ENCODE results near the gene PEG3.

PEG3 gene

DNA sequence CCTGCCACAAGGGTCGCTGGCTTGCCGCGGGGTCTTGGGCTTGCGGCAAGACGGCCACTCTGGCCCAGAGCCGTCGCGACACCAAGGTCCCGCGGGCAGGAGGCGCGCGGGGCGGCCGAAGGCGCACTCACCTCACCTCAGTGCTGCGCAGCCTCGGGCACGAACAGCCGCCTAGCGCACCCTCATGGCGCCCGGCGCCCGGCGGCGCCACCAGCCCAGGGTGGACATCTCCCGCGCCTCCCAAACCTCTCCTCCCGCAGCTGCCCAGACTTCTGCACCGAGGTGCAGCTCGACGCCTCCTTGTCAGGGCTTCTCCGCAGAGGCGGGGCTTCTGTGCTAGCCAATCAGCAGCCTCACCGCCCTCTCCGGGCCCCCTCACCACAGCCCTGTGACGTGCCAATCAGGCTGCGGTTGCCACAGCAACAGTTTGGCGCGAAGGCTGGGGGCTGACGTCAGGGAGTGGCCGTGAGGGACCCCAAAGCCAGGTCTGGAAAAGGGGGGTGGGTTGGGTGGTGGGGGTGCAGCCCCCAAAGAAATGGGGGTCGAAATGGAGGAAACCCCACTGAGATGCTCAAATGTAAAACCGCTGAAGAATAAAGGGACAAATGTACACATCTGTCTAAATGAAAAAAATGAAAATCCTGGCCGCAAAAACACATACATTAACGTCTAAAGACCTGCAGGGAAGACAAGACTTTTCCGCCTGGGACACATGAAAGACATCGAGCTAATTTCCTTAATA is at the start of gene PEG3, which contains the start of gene ZIM2:
PEG3 (minus strand) TSS at position 276 of the 742 bp plus-strand sequence. CDS start 16,071 bp downstream, outside the sequence.
ZIM2 (minus strand) TSS at position 276 of the 742 bp plus-strand sequence. CDS start 16,449 bp downstream, outside the sequence.
- Mint-ChIP-seq H3K27me3 (ENCODE audit: low read depth) (no peaks in the 10 kb centered on the region), H3K4me3 (no peak within 1 kb of the TSS), H3K9me3 (peaks cover 37% of the 10 kb centered on the region), H3K36me3 (ENCODE audit: low read depth) (peaks cover 2% of the 10 kb centered on the region), H3K27ac (no peak within 1 kb of the TSS), H3K4me1 (no peaks in the 10 kb centered on the region)
- TF ChIP-seq CTCF (IDR thresholded peaks at IDR 0.05; ENCODE audit: unreplicated experiment in 3 of 3): no peak

GRCh38 chr19:56885173-56885985 is 44.9 kb upstream of the PEG3 start:
- Mint-ChIP-seq H3K4me1 (no peaks in the 10 kb centered on the region), H3K36me3 (ENCODE audit: low read depth) (peaks cover 4% of the 10 kb centered on the region), H3K9me3 (peaks cover 65% of the 10 kb centered on the region), H3K27ac (no peak overlapping the region), H3K27me3 (ENCODE audit: low read depth) (peaks cover 10% of the 10 kb centered on the region), H3K4me3 (no peak overlapping the region)
- no peak for TF ChIP-seq CTCF (IDR thresholded peaks at IDR 0.05; ENCODE audit: unreplicated experiment in 3 of 3)

DNA sequence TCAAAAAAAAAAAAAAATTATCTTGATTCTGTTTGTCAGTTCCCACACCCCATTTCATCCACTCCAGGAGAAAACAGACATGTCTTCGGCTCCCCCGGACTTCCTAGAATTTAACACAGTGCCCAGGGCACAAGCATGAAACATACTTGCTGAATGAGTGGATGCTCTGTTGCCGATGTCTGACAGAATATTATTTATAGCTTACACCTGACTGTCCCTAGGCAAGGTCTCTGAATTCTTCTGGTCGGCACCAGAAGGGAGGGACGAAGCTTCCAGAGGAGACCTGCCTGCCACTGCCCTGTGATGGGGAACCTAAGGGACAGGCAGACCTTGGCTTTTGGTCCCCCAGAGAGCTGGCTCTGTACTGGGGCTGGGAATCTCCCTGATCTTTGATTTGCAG is 43.9 kb upstream of the PEG3 start:
- H3K4me1 Mint-ChIP-seq: no peaks in the 10 kb centered on the region
- H3K36me3 Mint-ChIP-seq (ENCODE audit: low read depth): peaks cover 8% of the 10 kb centered on the region
- peaks cover 4% of the 10 kb centered on the region for H3K27me3 Mint-ChIP-seq (ENCODE audit: low read depth)
- H3K4me3 Mint-ChIP-seq: no peak overlapping the region
- no peak for TF ChIP-seq CTCF (IDR thresholded peaks at IDR 0.05; ENCODE audit: unreplicated experiment in 3 of 3)
- H3K9me3 Mint-ChIP-seq: peaks cover 64% of the 10 kb centered on the region
- H3K27ac Mint-ChIP-seq: no peak overlapping the region

DNA sequence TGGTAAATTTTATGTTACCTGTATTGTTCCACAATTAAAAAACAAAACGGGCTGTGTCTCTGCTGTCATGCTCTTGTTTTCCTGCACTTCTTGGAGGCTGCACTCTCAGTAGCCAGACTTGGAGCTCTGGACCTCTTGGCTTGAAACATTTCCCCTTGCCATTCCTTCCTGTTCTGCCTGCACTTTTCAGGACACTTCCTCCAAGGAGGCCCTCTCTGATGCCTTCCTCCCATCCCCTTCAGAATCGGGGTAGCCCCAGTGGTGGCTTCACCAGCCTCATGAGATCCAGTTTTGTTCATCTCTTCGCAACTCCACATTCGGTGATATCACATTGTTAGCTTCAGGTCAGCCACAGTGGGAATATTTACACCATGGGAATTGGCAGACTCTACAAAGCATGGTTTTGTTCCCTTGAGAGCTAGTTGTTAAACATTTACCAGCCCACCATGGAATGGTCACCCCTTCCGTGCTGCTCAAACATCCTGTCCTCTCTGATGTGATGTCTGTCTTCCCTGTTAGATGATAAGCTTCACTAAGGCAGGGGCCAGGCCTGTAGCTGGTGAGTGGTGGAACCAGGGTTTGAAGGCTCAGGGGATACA is 40.2 kb upstream of the PEG3 start:
- H3K27ac Mint-ChIP-seq: no peak overlapping the region

More for the DNA sequence above, 40.2 kb upstream of the PEG3 start:
- Mint-ChIP-seq H3K4me1 (no peaks in the 10 kb centered on the region), H3K36me3 (ENCODE audit: low read depth) (peaks cover 8% of the 10 kb centered on the region), H3K4me3 (no peak overlapping the region), H3K27me3 (ENCODE audit: low read depth) (no peaks in the 10 kb centered on the region), H3K9me3 (peaks cover 55% of the 10 kb centered on the region)
- TF ChIP-seq CTCF (IDR thresholded peaks at IDR 0.05; ENCODE audit: unreplicated experiment in 3 of 3): no peak

Data from nephron (organoid).